Osteoblast (primary cell): Measurements from ENCODE around the gene LMNTD2. TPM values are rescaled to one million over a fixed set of nuclear protein-coding genes. Genes with fewer than 3 reads are reported as not detected.

Source experiments
- DNase-seq: peaks from one replicate; pipeline ENCODE4 v3.0.0; 2011; ENCODE audit warnings: low spot score, mixed read lengths; ENCODE audit not compliant: insufficient read length; ENCODE audit errors: missing footprints
- H2AFZ ChIP-seq: 2 replicates; pipeline ENCODE4 v1.6.0; 2011; ENCODE audit warnings: mild to moderate bottlenecking, low read length
- H3K27ac ChIP-seq: 2 replicates; pipeline ENCODE4 v1.5.1; 2011; ENCODE audit warnings: mild to moderate bottlenecking, low read depth, low read length, moderate library complexity
- H3K27me3 ChIP-seq: 2 replicates; pipeline ENCODE4 v1.6.0; 2012; ENCODE audit warnings: mild to moderate bottlenecking, control low read depth, inconsistent platforms, low read length, moderate library complexity; ENCODE audit not compliant: insufficient read depth
- H3K36me3 ChIP-seq: 2 replicates; pipeline ENCODE4 v1.5.1; 2011; ENCODE audit warnings: mild to moderate bottlenecking, low read length, control low read depth, moderate library complexity; ENCODE audit not compliant: insufficient read depth
- H3K4me1 ChIP-seq: 2 replicates; pipeline ENCODE4 v1.5.1; 2011; ENCODE audit warnings: mild to moderate bottlenecking, low read length, control low read depth, moderate library complexity; ENCODE audit not compliant: insufficient read depth
- H3K4me2 ChIP-seq: 2 replicates; pipeline ENCODE4 v1.6.0; 2011; ENCODE audit warnings: mild to moderate bottlenecking, low read length; ENCODE audit not compliant: insufficient read depth
- H3K4me3 ChIP-seq: fragments of 200-600 bp; sonication (generic); 3 replicates; pipeline ENCODE4 v1.5.1; 2012; ENCODE audit warnings: mild to moderate bottlenecking, low read length, inconsistent platforms; ENCODE audit not compliant: insufficient read depth
- H3K79me2 ChIP-seq: 2 replicates; pipeline ENCODE4 v1.6.0; 2012; ENCODE audit warnings: mild to moderate bottlenecking, low read length, control low read depth, inconsistent platforms; ENCODE audit not compliant: insufficient read depth
- H3K9me3 ChIP-seq: 2 replicates; pipeline ENCODE4 v1.5.1; 2011; ENCODE audit warnings: low read depth, low read length, control low read depth
- H4K20me1 ChIP-seq: 2 replicates; pipeline ENCODE4 v1.6.0; 2012; ENCODE audit warnings: mild to moderate bottlenecking, low read length, control low read depth; ENCODE audit not compliant: insufficient read depth
- CTCF ChIP-seq: IDR thresholded peaks from 2 replicates; pipeline ENCODE4 v1.5.1; 2011; ENCODE audit warnings: mild to moderate bottlenecking, low read depth, low read length, moderate library complexity; ENCODE audit errors: extremely low read depth
- total RNA-seq: library from RNA; depleted of rRNA; stranded (reverse); fragments of >200 nt; gene quantifications from 2 replicates; pipeline ENCODE4 v1.2.3, GENCODE V29; 2012

LMNTD2 gene
- total RNA-seq, 1 donor, result 0.36 TPM

- peak; percentile 2 for DNase-seq
- Histone ChIP-seq H3K9me3 (peaks cover 4% of the 10 kb centered on the region), H3K4me1 (peaks cover 1% of the 10 kb centered on the region), H4K20me1 (peaks cover 2% of the 10 kb centered on the region), H2AFZ (no peak overlapping the region), H3K27me3 (no peaks in the 10 kb centered on the region), H3K27ac (no peak overlapping the region), H3K4me2 (no peak overlapping the region), H3K4me3 (no peak overlapping the region), H3K36me3 (peaks cover 23% of the 10 kb centered on the region), H3K79me2 (peaks cover 12% of the 10 kb centered on the region)
- no peak for TF ChIP-seq CTCF
These were observed 47.6 kb downstream of the LMNTD2 start for GRCh38 chr11:512761-513595.

GRCh38 chr11:508956-509355, 51.6 kb downstream of the LMNTD2 start:
- peaks cover 15% of the 10 kb centered on the region for H3K36me3 ChIP-seq
- peaks cover 40% of the 10 kb centered on the region for H3K79me2 ChIP-seq

GRCh38 chr11:507727-508515, 52.6 kb downstream of the LMNTD2 start:
- Histone ChIP-seq H3K4me3 (peak overlapping the region; percentile 95), H3K4me2 (peak overlapping the region; percentile 86), H2AFZ (peak overlapping the region; percentile 51), H3K4me1 (peaks cover 28% of the 10 kb centered on the region), H4K20me1 (peaks cover 2% of the 10 kb centered on the region), H3K27ac (peak overlapping the region; percentile 84), H3K79me2 (peaks cover 49% of the 10 kb centered on the region), H3K36me3 (peaks cover 15% of the 10 kb centered on the region), H3K27me3 (no peaks in the 10 kb centered on the region), H3K9me3 (no peaks in the 10 kb centered on the region)
- no peak for TF ChIP-seq CTCF
- DNase-seq, result peak; percentile 70

More at GRCh38 chr11:508956-509355, 51.6 kb downstream of the LMNTD2 start:
- H2AFZ ChIP-seq, result no peak overlapping the region
- no peaks in the 10 kb centered on the region for H3K9me3 ChIP-seq
- peaks cover 2% of the 10 kb centered on the region for H4K20me1 ChIP-seq
- peak; percentile 52 for DNase-seq
- TF ChIP-seq CTCF, result no peak
- H3K4me1 ChIP-seq, result peaks cover 20% of the 10 kb centered on the region
- no peak overlapping the region for H3K4me2 ChIP-seq
- H3K4me3 ChIP-seq, result no peak overlapping the region
- H3K27ac ChIP-seq, result no peak overlapping the region
- no peaks in the 10 kb centered on the region for H3K27me3 ChIP-seq
